ENCODE results near the gene AK8. TPM values are rescaled to one million over a fixed set of nuclear protein-coding genes. Genes with fewer than 3 reads are reported as not detected.

Gene AK8
- polyA plus RNA-seq, 1 of the 3 experiments (the other 2 are of a cell fraction): 0.77 TPM

GRCh38 chr9:132838291-132838690 is 39.8 kb downstream of the AK8 start:
- CTCF ChIA-PET: interaction anchor here (0.7 to 1.0 kb wide), 3 partner anchors 12 to 212 kb away, joined by 3 to 4 read pairs (median 3); no protein-coding TSS in a partner anchor

GRCh38 chr9:132837501-132838286 is 40.4 kb downstream of the AK8 start:
- Histone ChIP-seq H3K9me3 (no peaks in the 10 kb centered on the region), H4K20me1 (ENCODE audit: insufficient read depth) (no peaks in the 10 kb centered on the region), H3K4me3 (ENCODE audit: low read depth in 2 of 2, low read length in 1 of 2) (no peak overlapping the region), H2AFZ (ENCODE audit: low read depth) (no peak overlapping the region), H3K4me1 (ENCODE audit: control insufficient read depth in 1 of 2, insufficient read depth in 2 of 2, low read depth in 1 of 2, low read length in 1 of 2) (peaks cover 0 to 22% of the 10 kb centered on the region in 2 experiments; a peak in 1 of 4 replicates), H3K79me2 (ENCODE audit: insufficient read depth) (no peaks in the 10 kb centered on the region), H3K36me3 (replicated peaks in 1 of 2; ENCODE audit: control insufficient read depth in 1 of 2, insufficient read depth in 2 of 2, low read length in 1 of 2) (no peaks in the 10 kb centered on the region), H3K9ac (no peak overlapping the region), H3K9me2 (no peaks in the 10 kb centered on the region), H3K4me2 (no peak overlapping the region), H3F3A (replicated peaks; ENCODE audit: insufficient read depth) (no peaks in the 10 kb centered on the region), H3K27ac (ENCODE audit: low read depth in 2 of 2, low read length in 1 of 2) (no peak overlapping the region), H3K27me3 (ENCODE audit: insufficient read depth) (no peaks in the 10 kb centered on the region)
- ChIA-PET CTCF (interaction anchor here (0.7 to 1.0 kb wide), 2 partner anchors 38 to 211 kb away, joined by 3 to 4 read pairs; no protein-coding TSS in a partner anchor), POLR2A (no interaction called here)
- no peak for DNase-seq
- WGBS (ENCODE audit: low lambda C conversion rate): 79% methylated on average over 16 of the region's 16 CpGs
- TF ChIP-seq MXI1 (IDR thresholded peaks at IDR 0.05; ENCODE audit: low read depth, low read length) (no peak), NFIC (IDR thresholded peaks at IDR 0.05; ENCODE audit: borderline replicate concordance) (no peak), NRF1 (IDR thresholded peaks at IDR 0.05; ENCODE audit: low read depth, low read length) (no peak), REST (IDR thresholded peaks at IDR 0.05; ENCODE audit: low read depth, low read length) (no peak), EZH2phosphoT487 (IDR thresholded peaks at IDR 0.05; ENCODE audit: borderline replicate concordance, low read depth) (no peak), USF2 (IDR thresholded peaks at IDR 0.05; ENCODE audit: borderline replicate concordance, low read depth, low read length) (no peak), FOSL2 (IDR thresholded peaks at IDR 0.05; ENCODE audit: borderline replicate concordance, low read depth) (no peak), EP300 (IDR thresholded peaks at IDR 0.05; ENCODE audit: borderline replicate concordance in 1 of 2, low read depth in 1 of 2, low read length in 1 of 2) (no peak), YY1 (IDR thresholded peaks at IDR 0.05; ENCODE audit: low read depth) (no peak)

More at GRCh38 chr9:132838291-132838690, 39.8 kb downstream of the AK8 start:
- H3K27me3 ChIP-seq (ENCODE audit: insufficient read depth): no peaks in the 10 kb centered on the region
- no peaks in the 10 kb centered on the region for H3K9me3 ChIP-seq
- no peak overlapping the region for H3K9ac ChIP-seq
- no peaks in the 10 kb centered on the region for H3F3A ChIP-seq (replicated peaks; ENCODE audit: insufficient read depth)
- no peak overlapping the region for H3K27ac ChIP-seq (ENCODE audit: low read depth in 2 of 2, low read length in 1 of 2)
- TF ChIP-seq MXI1 (IDR thresholded peaks at IDR 0.05; ENCODE audit: low read depth, low read length) (no peak), CTCF (IDR thresholded peaks at IDR 0.05) (no peak), JUND (IDR thresholded peaks at IDR 0.05) (no peak), TAF1 (IDR thresholded peaks at IDR 0.05; ENCODE audit: borderline replicate concordance, low read depth, low read length) (no peak), FOXJ3 (CRISPR knock-in tag; IDR thresholded peaks at IDR 0.05) (no peak), PBX3 (IDR thresholded peaks at IDR 0.05) (no peak), ELF1 (IDR thresholded peaks at IDR 0.05) (no peak)
- POLR2A ChIA-PET: no interaction called here
- DNase-seq: no peak
- no peak overlapping the region for H2AFZ ChIP-seq (ENCODE audit: low read depth)
- 84% methylated on average over 4 of the region's 4 CpGs for WGBS (ENCODE audit: low lambda C conversion rate)
- no peaks in the 10 kb centered on the region for H3K36me3 ChIP-seq (replicated peaks in 1 of 2; ENCODE audit: control insufficient read depth in 1 of 2, insufficient read depth in 2 of 2, low read length in 1 of 2)
- H3K9me2 ChIP-seq: no peaks in the 10 kb centered on the region
- no peaks in the 10 kb centered on the region for H3K79me2 ChIP-seq (ENCODE audit: insufficient read depth)
- H3K4me2 ChIP-seq: no peak overlapping the region
- peaks cover 0 to 16% of the 10 kb centered on the region in 2 experiments; a peak in 1 of 4 replicates for H3K4me1 ChIP-seq (ENCODE audit: control insufficient read depth in 1 of 2, insufficient read depth in 2 of 2, low read depth in 1 of 2, low read length in 1 of 2)
- no peak overlapping the region for H3K4me3 ChIP-seq (ENCODE audit: low read depth in 2 of 2, low read length in 1 of 2)
- H4K20me1 ChIP-seq (ENCODE audit: insufficient read depth): no peaks in the 10 kb centered on the region
